Adrenal gland (tissue), 12 donors: ENCODE measurements around the gene GPR153. TPM values are rescaled to one million over a fixed set of nuclear protein-coding genes. Genes with fewer than 3 reads are reported as not detected.

Source experiments
- DNase-seq, 7 donors: peaks; one replicate each; pipeline ENCODE4 v3.0.0-alpha.2; 2019 to 2020
- H3K27ac ChIP-seq, 5 donors: fragments of 200-600 bp; sonication (generic) in 4 of 5; 1 replicate in 3 of 5; 2 replicates in 2 of 5; pipeline versions ENCODE4 v1.5.1 to v1.8.0; 2016 to 2020; ENCODE audit warnings: mild to moderate bottlenecking in 1 of 5
- H3K27me3 ChIP-seq: fragments of 200-600 bp; 2 replicates; pipeline ENCODE4 v1.8.0; 2021
- H3K36me3 ChIP-seq, 2 donors: fragments of 200-600 bp; replicated peaks in 1 of 2; 1 replicate in 1 of 2; 2 replicates in 1 of 2; pipeline versions ENCODE4 v1.5.1 to v1.8.0; 2018 to 2022
- H3K4me1 ChIP-seq, 2 donors: fragments of 200-600 bp; replicated peaks in 1 of 2; 1 replicate in 1 of 2; 2 replicates in 1 of 2; pipeline versions ENCODE4 v1.5.1 to v1.8.0; 2018 to 2021
- H3K4me3 ChIP-seq, 4 donors: fragments of 200-600 bp; sonication (generic) in 3 of 4; one replicate each; pipeline ENCODE4 v1.5.1; 2016 to 2018
- H3K9me3 ChIP-seq, 3 donors: fragments of 200-600 bp; sonication (generic) in 1 of 3; replicated peaks in 1 of 3; 1 replicate in 2 of 3; 2 replicates in 1 of 3; pipeline versions ENCODE4 v1.5.1 to v1.8.0; 2016 to 2021
- CTCF ChIP-seq, 6 experiments: fragments of 450-650 bp in 4 of 6; fragments of 200-600 bp in 2 of 6; sonication (generic) in 1 of 6; IDR thresholded peaks; 1 replicate in 5 of 6; 2 replicates in 1 of 6; pipeline versions ENCODE4 v1.5.1 to v1.8.0; 2016 to 2021; ENCODE audit warnings: antibody characterized with exemption in 6 of 6, mild to moderate bottlenecking in 2 of 6, moderate library complexity in 1 of 6
- POLR2A ChIP-seq, 2 donors: fragments of 450-650 bp; IDR thresholded peaks; one replicate each; pipeline ENCODE4 v1.6.1; 2017; ENCODE audit warnings: antibody characterized with exemption in 2 of 2, mild to moderate bottlenecking in 2 of 2, moderate library complexity in 1 of 2
- WGBS, 4 donors: extraction: QIAGEN DNeasy Blood & Tissue Kit in 2 of 4; methylation state at CpG; one replicate each; pipeline versions ENCODE4 v1.1.5 to v1.1.7; 2013 to 2017; 5-methylcytosine and 5-hydroxymethylcytosine counted together
- intact Hi-C, 2 donors: fragments of 100-400 bp; cut with DNase I; formaldehyde crosslinking; loops; one replicate each; pipeline versions ENCODE4 v1.14.1 to v1.15.0; 2022 to 2023
- polyA plus RNA-seq, 3 donors: library from polyadenylated mRNA; stranded (reverse); fragments of 200-250 nt in 2 of 3; fragments of 350-450 nt in 1 of 3; fragmentation: Illumina TruSeq in 1 of 3; extraction: RNeasy Lipid Tissue Mini Kit (QIAGEN cat#74804) in 1 of 3; gene quantifications; one replicate each; pipeline ENCODE4 v1.2.3, GENCODE V29; 2013 to 2014
- total RNA-seq, 9 donors: library from RNA; depleted of rRNA in 4 of 9; stranded (reverse); fragments of >200 nt in 4 of 9; fragments of 120-200 nt in 1 of 9; fragmentation: NEBNext Ultra II Directional in 1 of 9; extraction: Animal tissue kit (Norgen Biotek cat#: 25700) in 1 of 9; gene quantifications; one replicate each; pipeline versions ENCODE4 v1.1.0 to v1.2.4, GENCODE V29; 2013 to 2023
- donor health status: healthy with polysubstance abuse.
- donor health status: Bipolar disorder and iron deficiency.
- donor health status: DM: yes; HTN: yes; CAD: no.
- donor health status: DM: no; HTN: no; CAD: no.
- donor health status: DM: no; HTN: no; CAD: no.
- donor health status: DM: yes; HTN: yes; CAD: no.

The GPR153 gene
- total and polyA plus RNA-seq, 12 donors, result 0.86 to 5.9 (median 3.1) TPM

GRCh38 chr1:6286266-6286665 is 25.4 kb upstream of the GPR153 start:
- no peaks in the 10 kb centered on the region for H3K36me3 ChIP-seq
- 88 to 96% (median 95%) methylated on average over 5 to 8 of the region's 8 CpGs for WGBS, 4 donors
- H3K4me3 ChIP-seq, result no peak overlapping the region
- no peak for DNase-seq
- TF ChIP-seq POLR2A (IDR thresholded peaks at IDR 0.05) (no peak), CTCF (IDR thresholded peaks at IDR 0.05) (no peak)
- no peaks in the 10 kb centered on the region for H3K4me1 ChIP-seq
- H3K27me3 ChIP-seq, result no peaks in the 10 kb centered on the region
- intact Hi-C loops, result no loop called here
- no peak overlapping the region for H3K27ac ChIP-seq
- H3K9me3 ChIP-seq, result no peaks in the 10 kb centered on the region

- no peak overlapping the region for H3K4me3 ChIP-seq
- no peak overlapping the region for H3K27ac ChIP-seq
- H3K4me1 ChIP-seq, result no peaks in the 10 kb centered on the region
- TF ChIP-seq CTCF (IDR thresholded peaks at IDR 0.05), result no peak
- TF ChIP-seq POLR2A (IDR thresholded peaks at IDR 0.05), result no peak
- no peaks in the 10 kb centered on the region for H3K36me3 ChIP-seq
- no peaks in the 10 kb centered on the region for H3K27me3 ChIP-seq
- DNase-seq, result no peak
- 92 to 99% (median 94%) methylated on average over 7 to 11 of the region's 11 CpGs for WGBS, 4 donors
- intact Hi-C loops, result no loop called here
- no peaks in the 10 kb centered on the region for H3K9me3 ChIP-seq
These were observed 24.4 kb upstream of the GPR153 start for GRCh38 chr1:6285336-6285735.

GRCh38 chr1:6282577-6283270 is 21.8 kb upstream of the GPR153 start:
- intact Hi-C loops, result loop anchor here in 1 of 2 donors (5.0 kb wide), 1 partner anchor 35 kb away; no protein-coding TSS in a partner anchor
- Histone ChIP-seq H3K4me1 (no peaks in the 10 kb centered on the region), H3K27ac (no peak overlapping the region), H3K9me3 (no peaks in the 10 kb centered on the region), H3K27me3 (no peaks in the 10 kb centered on the region), H3K36me3 (no peaks in the 10 kb centered on the region), H3K4me3 (no peak overlapping the region)
- no peak for DNase-seq
- TF ChIP-seq CTCF (IDR thresholded peaks at IDR 0.05) (no peak), POLR2A (IDR thresholded peaks at IDR 0.05) (no peak)
- 92 to 97% (median 96%) methylated on average over 15 to 17 of the region's 17 CpGs for WGBS, 4 donors

- intact Hi-C loops, result loop anchor here in 1 of 2 donors (5.0 kb wide), 1 partner anchor 34 kb away; no protein-coding TSS in a partner anchor
- H3K27ac ChIP-seq, result no peak overlapping the region
These were observed 20.9 kb upstream of the GPR153 start for GRCh38 chr1:6281511-6282402.

More at GRCh38 chr1:6281511-6282402, 20.9 kb upstream of the GPR153 start:
- Histone ChIP-seq H3K4me3 (no peak overlapping the region), H3K27me3 (no peaks in the 10 kb centered on the region), H3K9me3 (no peaks in the 10 kb centered on the region), H3K4me1 (peaks cover 0 to 1% of the 10 kb centered on the region in 2 donors), H3K36me3 (no peaks in the 10 kb centered on the region)
- 80 to 90% (median 87%) methylated on average over 11 to 19 of the region's 19 CpGs for WGBS, 4 donors
- DNase-seq, result no peak
- TF ChIP-seq CTCF (IDR thresholded peaks at IDR 0.05), result no peak
- no peak for TF ChIP-seq POLR2A (IDR thresholded peaks at IDR 0.05)
